Heart right ventricle (tissue), 16 donors: Measurements from ENCODE around the gene REX1BD. TPM values are rescaled to one million over a fixed set of nuclear protein-coding genes. Genes with fewer than 3 reads are reported as not detected.
A peak's percentile ranks its signal among the peaks of the same experiment; 100 is the strongest.

Experiments used
- ATAC-seq, 8 donors: fragments of 200-7000 bp; cut with Tn5 transposase; one replicate each; pipeline ENCODE4 v1.9.1; 2020; ENCODE audit warnings: mild to moderate bottlenecking in 8 of 8, moderate library complexity in 8 of 8, moderate number of reproducible peaks in 1 of 8
- DNase-seq, 2 donors: peaks; one replicate each; pipeline ENCODE4 v3.0.0-alpha.2; 2020
- H3K27ac ChIP-seq, 10 donors: fragments of 200-600 bp; sonication (generic) in 2 of 10; one replicate each; pipeline versions ENCODE4 v1.5.0 to v1.8.0; 2020 to 2022; ENCODE audit warnings: mild to moderate bottlenecking in 3 of 10
- H3K27me3 ChIP-seq, 7 donors: fragments of 200-600 bp; one replicate each; pipeline ENCODE4 v1.8.0; 2021 to 2022; ENCODE audit warnings: mild to moderate bottlenecking in 2 of 7
- H3K36me3 ChIP-seq, 9 donors: fragments of 200-600 bp; sonication (generic) in 1 of 9; one replicate each; pipeline versions ENCODE4 v1.5.0 to v1.8.0; 2020 to 2022; ENCODE audit warnings: mild to moderate bottlenecking in 2 of 9
- H3K4me1 ChIP-seq, 9 donors: fragments of 200-600 bp; sonication (generic) in 1 of 9; one replicate each; pipeline versions ENCODE4 v1.5.0 to v1.8.0; 2020 to 2022; ENCODE audit warnings: mild to moderate bottlenecking in 4 of 9
- H3K4me3 ChIP-seq, 10 donors: fragments of 200-600 bp; sonication (generic) in 2 of 10; one replicate each; pipeline versions ENCODE4 v1.5.0 to v1.8.0; 2020 to 2022; ENCODE audit warnings: mild to moderate bottlenecking in 7 of 10, moderate library complexity in 2 of 10
- H3K9me3 ChIP-seq, 11 donors: fragments of 200-600 bp in 10 of 11; sonication (generic) in 2 of 11; one replicate each; pipeline versions ENCODE4 v1.5.0 to v1.8.0; 2013 to 2022; ENCODE audit warnings: mild to moderate bottlenecking in 2 of 11, control low read depth in 1 of 11, moderate library complexity in 1 of 11
- WGBS, 2 donors: extraction: QIAGEN DNeasy Blood & Tissue Kit; methylation state at CpG; one replicate each; pipeline ENCODE4 v1.1.7; 2013; ENCODE audit warnings: inconsistent platforms in 1 of 2; 5-methylcytosine and 5-hydroxymethylcytosine counted together
- intact Hi-C, 10 donors: fragments of 100-400 bp; cut with DNase I; formaldehyde crosslinking; loops; one replicate each; pipeline versions ENCODE4 v1.11.1 to v1.14.2; 2022
- polyA plus RNA-seq, 2 donors: library from polyadenylated mRNA; stranded (reverse); fragments of 200-250 nt; gene quantifications; one replicate each; pipeline ENCODE4 v1.2.3, GENCODE V29; 2013
- total RNA-seq, 10 donors: library from RNA; stranded (reverse); fragmentation: NEBNext Ultra II Directional in 3 of 10; extraction: Animal tissue kit (Norgen Biotek cat#: 25700) in 3 of 10; gene quantifications; one replicate each; pipeline versions ENCODE4 v1.2.1 to v1.2.4, GENCODE V29; 2021 to 2023
- TF ChIP-seq, protein P1 (sequence below), 9 donors: fragments of 200-600 bp; sonication (generic) in 2 of 9; IDR thresholded peaks; one replicate each; pipeline versions ENCODE4 v1.5.0 to v1.8.0; 2021 to 2022; ENCODE audit warnings: antibody characterized with exemption in 9 of 9, mild to moderate bottlenecking in 5 of 9, moderate library complexity in 1 of 9
- donor health status: Arrhythmogenic right ventricular cardiomyopathy.
- donor health status: ischemic (EF 13 %, LVEDD 7.1; RV severe dilation, severe dysfunction).
- donor health status: healthy with polysubstance abuse.
- donor health status: DM: no; HTN: yes; CAD: no.
- donor health status: DM: no; HTN: no; CAD: no.
- donor health status: ischemic (EF 25% LVEDD 6.9; RV normal size, moderate dysfunction).
- donor health status: ischemic (EF 25% LVEDD 5.7; RV mildly dilated, moderate dysfunction).
- donor health status: healthy.
- donor health status: DM: yes; HTN: yes; CAD: no.
- donor health status: Ischemic cardiomyopathy.
- donor health status: ischemic (EF 35%, LVEDD 5.7; RV mildly dilated, moderate dysfunction).
- donor health status: nonischemic (EF 11% LVEDD 7.7; RV severe dilation, severe dysfunction).
- donor health status: DM: yes; HTN: yes; CAD: no.
- donor health status: PGD.
- donor health status: ischemic (EF 29% LVEDD 5.4; RV normal size, mild dysfunction).
- donor health status: nonischemic (EF 23%, LVEDD 6.1; RV moderate dilation, normal function).

REX1BD gene
- total and polyA plus RNA-seq, 12 donors: 58.5 to 107 (median 68.7) TPM

DNA sequence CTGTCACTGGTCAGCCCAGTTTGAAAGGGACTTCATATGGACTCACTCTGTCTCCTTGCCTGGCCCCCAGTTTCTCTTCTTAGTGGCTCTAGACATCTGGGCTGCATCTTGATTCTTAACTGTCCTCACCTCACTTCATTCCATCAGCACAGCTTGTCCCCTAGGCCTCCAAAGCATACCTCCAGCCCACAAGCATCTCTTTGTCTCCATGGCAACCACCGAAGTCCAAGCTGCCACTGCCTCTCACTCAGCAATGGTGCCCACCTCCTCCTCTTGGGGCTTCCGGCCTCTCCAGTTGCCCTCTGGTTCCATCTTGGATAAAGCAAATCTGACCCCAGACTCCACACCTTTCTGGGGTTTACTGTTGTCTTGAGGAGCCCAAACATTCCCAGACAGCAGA is 38.3 kb downstream of the REX1BD start:
- H3K9me3 ChIP-seq: no peaks in the 10 kb centered on the region
- 66 to 76% methylated on average over 2 of the region's 2 CpGs for WGBS, 2 donors

DNA sequence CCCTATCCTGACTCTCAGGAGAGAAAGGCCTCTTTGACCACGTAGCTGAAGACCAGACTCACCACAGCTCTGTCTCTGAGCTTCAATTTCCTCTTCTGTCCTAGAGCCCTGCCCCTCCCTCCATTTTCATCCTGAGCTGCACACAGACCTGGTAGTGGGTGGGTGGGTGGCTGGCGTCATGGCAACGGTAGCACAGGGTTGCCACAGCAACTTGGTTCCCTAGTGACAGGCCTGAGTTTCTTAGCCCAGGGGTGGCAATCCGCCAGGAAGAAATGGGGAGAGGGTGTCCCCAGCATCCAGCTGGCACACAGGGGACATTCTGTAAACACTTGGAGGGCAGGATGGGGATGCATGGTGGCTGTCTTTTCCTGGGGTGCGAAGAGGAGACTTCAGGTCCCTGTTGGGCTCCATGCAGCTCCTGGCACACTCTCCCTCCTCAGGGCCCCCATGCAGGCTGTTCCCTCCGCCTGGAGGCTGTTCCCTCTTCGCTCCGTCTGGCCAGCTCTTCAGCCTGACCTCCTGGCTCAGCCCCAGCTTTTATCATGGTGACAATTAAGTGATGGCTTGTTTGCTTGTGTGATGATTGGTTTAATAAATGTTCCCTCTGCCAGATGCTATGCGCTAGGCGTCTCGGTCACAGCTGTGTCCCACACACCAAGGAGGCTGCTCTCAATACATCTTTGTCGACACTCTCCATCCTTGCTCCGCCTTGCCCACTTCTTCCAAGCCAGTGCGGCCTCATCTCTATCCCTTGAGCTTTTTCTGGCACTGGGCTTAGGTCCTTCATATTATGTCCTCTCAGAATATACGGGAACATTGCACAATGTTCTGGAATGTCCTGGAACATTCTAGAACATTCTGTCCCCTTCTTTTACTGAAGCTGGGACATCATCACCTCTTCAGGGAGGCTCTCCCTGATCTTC is 40.8 kb downstream of the REX1BD start:
- DNase-seq (peak in 1 of 2 donors; percentile 51), ATAC-seq (peak in 6 of 8 donors; percentile 49 to 93 (median 70))
- intact Hi-C loops: no loop called here
- TF ChIP-seq, protein P1, sequence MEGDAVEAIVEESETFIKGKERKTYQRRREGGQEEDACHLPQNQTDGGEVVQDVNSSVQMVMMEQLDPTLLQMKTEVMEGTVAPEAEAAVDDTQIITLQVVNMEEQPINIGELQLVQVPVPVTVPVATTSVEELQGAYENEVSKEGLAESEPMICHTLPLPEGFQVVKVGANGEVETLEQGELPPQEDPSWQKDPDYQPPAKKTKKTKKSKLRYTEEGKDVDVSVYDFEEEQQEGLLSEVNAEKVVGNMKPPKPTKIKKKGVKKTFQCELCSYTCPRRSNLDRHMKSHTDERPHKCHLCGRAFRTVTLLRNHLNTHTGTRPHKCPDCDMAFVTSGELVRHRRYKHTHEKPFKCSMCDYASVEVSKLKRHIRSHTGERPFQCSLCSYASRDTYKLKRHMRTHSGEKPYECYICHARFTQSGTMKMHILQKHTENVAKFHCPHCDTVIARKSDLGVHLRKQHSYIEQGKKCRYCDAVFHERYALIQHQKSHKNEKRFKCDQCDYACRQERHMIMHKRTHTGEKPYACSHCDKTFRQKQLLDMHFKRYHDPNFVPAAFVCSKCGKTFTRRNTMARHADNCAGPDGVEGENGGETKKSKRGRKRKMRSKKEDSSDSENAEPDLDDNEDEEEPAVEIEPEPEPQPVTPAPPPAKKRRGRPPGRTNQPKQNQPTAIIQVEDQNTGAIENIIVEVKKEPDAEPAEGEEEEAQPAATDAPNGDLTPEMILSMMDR (IDR thresholded peaks at IDR 0.05): no peak
- H3K4me1 ChIP-seq: no peaks in the 10 kb centered on the region
- no peaks in the 10 kb centered on the region for H3K9me3 ChIP-seq
- no peaks in the 10 kb centered on the region for H3K36me3 ChIP-seq
- no peaks in the 10 kb centered on the region for H3K27me3 ChIP-seq
- WGBS, 2 donors: 59 to 61% methylated on average over 15 of the region's 15 CpGs
- H3K27ac ChIP-seq: peak overlapping the region in 1 of 10 donors; percentile 23
- no peak overlapping the region for H3K4me3 ChIP-seq

More for the DNA sequence above, 38.3 kb downstream of the REX1BD start:
- Histone ChIP-seq H3K27me3 (no peaks in the 10 kb centered on the region), H3K4me3 (no peak overlapping the region), H3K36me3 (no peaks in the 10 kb centered on the region), H3K27ac (no peak overlapping the region), H3K4me1 (no peaks in the 10 kb centered on the region)
- DNase-seq (no peak), ATAC-seq (no peak)
- intact Hi-C loops: no loop called here
- TF ChIP-seq, protein P1 (IDR thresholded peaks at IDR 0.05): no peak

DNA sequence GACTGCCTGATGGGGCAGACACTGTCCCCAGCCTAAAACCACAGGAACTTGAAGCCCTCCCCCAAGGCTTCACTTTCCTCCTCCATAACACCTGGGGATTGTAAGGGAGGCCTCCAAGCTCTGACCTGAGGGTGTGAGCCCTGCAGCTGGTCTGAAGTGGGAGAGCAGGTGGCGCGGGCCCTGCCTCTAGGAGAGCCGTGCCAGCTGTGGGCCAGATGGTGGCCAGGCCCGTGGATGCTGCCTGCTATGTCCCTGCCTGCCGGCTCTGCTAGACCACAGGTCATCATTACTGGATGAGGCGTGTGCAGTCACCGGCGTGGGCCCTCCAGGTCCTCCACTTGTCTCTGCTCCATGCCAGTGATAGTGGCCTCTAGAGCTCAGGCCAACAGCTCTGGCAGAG is 44.7 kb downstream of the REX1BD start:
- no peak for DNase-seq
- TF ChIP-seq, protein P1 (IDR thresholded peaks at IDR 0.05): no peak
- Histone ChIP-seq H3K27ac (no peak overlapping the region), H3K36me3 (no peaks in the 10 kb centered on the region), H3K9me3 (no peaks in the 10 kb centered on the region), H3K4me1 (peaks cover 0 to 27% (median 10%) of the 10 kb centered on the region in 9 donors), H3K27me3 (no peaks in the 10 kb centered on the region), H3K4me3 (no peak overlapping the region)
- intact Hi-C loops: loop anchor here in 1 of 10 donors (2.0 kb wide), 1 partner anchor 29 kb away; no protein-coding TSS in a partner anchor
- no peak for ATAC-seq
- 81 to 91% methylated on average over 8 of the region's 8 CpGs for WGBS, 2 donors

DNA sequence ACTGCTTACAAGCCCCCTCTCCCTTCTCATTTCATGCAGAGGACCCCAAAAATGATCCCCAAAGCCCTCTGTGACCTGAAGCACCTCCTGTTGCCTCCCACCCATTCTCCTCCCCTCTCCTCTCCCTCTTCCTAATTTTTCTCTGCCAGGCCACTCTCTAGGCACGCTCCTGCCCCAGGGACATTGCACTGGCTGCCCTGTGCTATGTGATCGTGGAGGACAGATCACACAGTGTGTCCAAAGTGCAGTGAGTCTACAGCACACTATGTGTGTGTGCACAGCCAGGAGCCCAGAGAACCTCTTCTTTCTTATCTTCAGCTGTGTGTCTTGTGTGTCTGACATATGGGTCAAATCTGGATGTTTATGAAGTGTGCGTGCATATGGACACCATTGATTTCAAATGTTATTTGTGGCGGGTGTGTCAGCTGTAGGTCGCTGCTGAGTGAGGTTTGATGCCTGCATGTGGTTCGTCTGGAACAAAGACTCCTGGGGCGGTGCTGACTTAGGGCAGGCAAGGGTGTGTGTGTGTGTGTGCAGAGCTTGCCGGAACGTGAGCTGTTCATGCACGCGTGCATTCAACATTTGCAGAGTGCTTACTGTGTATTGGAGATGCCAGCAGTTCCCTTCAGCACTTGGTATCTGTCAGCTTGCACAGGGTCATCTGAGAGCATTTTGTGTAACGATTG is 46.2 kb downstream of the REX1BD start:
- TF ChIP-seq, protein P1 (IDR thresholded peaks at IDR 0.05): no peak
- H3K36me3 ChIP-seq: no peaks in the 10 kb centered on the region
- H3K27me3 ChIP-seq: no peaks in the 10 kb centered on the region
- DNase-seq (no peak), ATAC-seq (no peak)
- H3K4me3 ChIP-seq: no peak overlapping the region
- H3K4me1 ChIP-seq: peaks cover 0 to 27% (median 10%) of the 10 kb centered on the region in 9 donors
- intact Hi-C loops: loop anchor here in 1 of 10 donors (2.0 kb wide), 1 partner anchor 42 kb away; no protein-coding TSS in a partner anchor
- 49 to 51% methylated on average over 12 of the region's 12 CpGs for WGBS, 2 donors
- H3K27ac ChIP-seq: no peak overlapping the region
- H3K9me3 ChIP-seq: no peaks in the 10 kb centered on the region
